Spinal cord (tissue), 10 donors: ENCODE results near the gene ASB4. TPM values are rescaled to one million over a fixed set of nuclear protein-coding genes. Genes with fewer than 3 reads are reported as not detected.

Experiments used
- DNase-seq, 6 donors: peaks; one replicate each; pipeline versions ENCODE4 v3.0.0 to v3.0.0-alpha.2; 2013 to 2015; ENCODE audit warnings: low spot score in 6 of 6, low read depth in 4 of 6
- H3K27ac ChIP-seq: one replicate; pipeline ENCODE4 v1.5.1; 2013; ENCODE audit warnings: low read depth, low read length, control low read depth
- H3K27me3 ChIP-seq: one replicate; pipeline ENCODE4 v1.6.1; 2013; ENCODE audit warnings: low read length; ENCODE audit not compliant: control insufficient read depth, insufficient read depth
- H3K36me3 ChIP-seq: one replicate; pipeline ENCODE4 v1.6.1; 2013; ENCODE audit warnings: low read length; ENCODE audit not compliant: control insufficient read depth, insufficient read depth
- H3K4me1 ChIP-seq: one replicate; pipeline ENCODE4 v1.6.1; 2013; ENCODE audit warnings: low read length; ENCODE audit not compliant: control insufficient read depth, insufficient read depth
- H3K4me3 ChIP-seq: one replicate; pipeline ENCODE4 v1.5.1; 2013; ENCODE audit warnings: low read depth, low read length, control low read depth
- H3K9me3 ChIP-seq: one replicate; pipeline ENCODE4 v1.6.1; 2013; ENCODE audit warnings: low read length; ENCODE audit not compliant: control insufficient read depth, insufficient read depth
- WGBS: methylation state at CpG from one replicate; pipeline ENCODE4 v1.1.5; 2013; ENCODE audit warnings: missing lambda C conversion rate; ENCODE audit not compliant: insufficient coverage; 5-methylcytosine and 5-hydroxymethylcytosine counted together
- polyA plus RNA-seq, 2 donors: library from polyadenylated mRNA; unstranded; fragments of 120-200 nt; gene quantifications; one replicate each; pipeline ENCODE4 v1.2.1, GENCODE V29; 2013; ENCODE audit not compliant: insufficient read length in 2 of 2
- total RNA-seq, 2 donors: library from RNA; depleted of rRNA in 1 of 2; stranded (reverse); fragments of 120-200 nt in 1 of 2; fragments of >200 nt in 1 of 2; gene quantifications; one replicate each; pipeline versions ENCODE4 v1.2.3 to v1.2.4, GENCODE V29; 2013 to 2014
- donor health status: healthy.

The ASB4 gene
- total and polyA plus RNA-seq, 4 donors: 0.20 to 0.72 (median 0.49) TPM

GRCh38 chr7:95577137-95577536, 91.4 kb downstream of the ASB4 start:
- no peaks in the 10 kb centered on the region for H3K27me3 ChIP-seq
- H3K27ac ChIP-seq: no peak overlapping the region
- H3K4me1 ChIP-seq: no peaks in the 10 kb centered on the region
- no peaks in the 10 kb centered on the region for H3K9me3 ChIP-seq
- DNase-seq: no peak
- no peaks in the 10 kb centered on the region for H3K36me3 ChIP-seq
- 62% methylated on average over 3 of the region's 5 CpGs for WGBS
- no peak overlapping the region for H3K4me3 ChIP-seq

GRCh38 chr7:95578299-95578855, 92.6 kb downstream of the ASB4 start:
- no peaks in the 10 kb centered on the region for H3K36me3 ChIP-seq
- H3K27me3 ChIP-seq: no peaks in the 10 kb centered on the region
- no peak overlapping the region for H3K4me3 ChIP-seq
- no peaks in the 10 kb centered on the region for H3K9me3 ChIP-seq
- no peak overlapping the region for H3K27ac ChIP-seq
- 86% methylated on average over 1 of the region's 3 CpGs for WGBS
- DNase-seq: no peak
- H3K4me1 ChIP-seq: no peaks in the 10 kb centered on the region

- WGBS: no CpG with 5 or more reads among the region's 7 CpGs
- no peaks in the 10 kb centered on the region for H3K36me3 ChIP-seq
- no peak overlapping the region for H3K27ac ChIP-seq
- no peaks in the 10 kb centered on the region for H3K27me3 ChIP-seq
- H3K9me3 ChIP-seq: no peaks in the 10 kb centered on the region
- no peaks in the 10 kb centered on the region for H3K4me1 ChIP-seq
- no peak for DNase-seq
- no peak overlapping the region for H3K4me3 ChIP-seq
Measured at GRCh38 chr7:95579318-95579717, 93.6 kb downstream of the ASB4 start.

- WGBS: no CpG with 5 or more reads among the region's 3 CpGs
- DNase-seq: no peak
- no peak overlapping the region for H3K27ac ChIP-seq
Measured at GRCh38 chr7:95581467-95581866, 95.7 kb downstream of the ASB4 start.

GRCh38 chr7:95582578-95583293, 97.0 kb downstream of the ASB4 start:
- H3K4me3 ChIP-seq: no peak overlapping the region
- H3K4me1 ChIP-seq: no peaks in the 10 kb centered on the region
- 100% methylated on average over 3 of the region's 4 CpGs for WGBS
- H3K27me3 ChIP-seq: no peaks in the 10 kb centered on the region
- no peaks in the 10 kb centered on the region for H3K9me3 ChIP-seq
- no peak for DNase-seq
- no peak overlapping the region for H3K27ac ChIP-seq
- H3K36me3 ChIP-seq: no peaks in the 10 kb centered on the region

More at GRCh38 chr7:95581467-95581866, 95.7 kb downstream of the ASB4 start:
- Histone ChIP-seq H3K4me1 (no peaks in the 10 kb centered on the region), H3K27me3 (no peaks in the 10 kb centered on the region), H3K9me3 (no peaks in the 10 kb centered on the region), H3K36me3 (no peaks in the 10 kb centered on the region), H3K4me3 (no peak overlapping the region)

- H3K4me1 ChIP-seq: no peaks in the 10 kb centered on the region
- 30% methylated on average over 1 of the region's 3 CpGs for WGBS
- no peak overlapping the region for H3K27ac ChIP-seq
- no peaks in the 10 kb centered on the region for H3K9me3 ChIP-seq
- H3K27me3 ChIP-seq: no peaks in the 10 kb centered on the region
- no peak for DNase-seq
- no peak overlapping the region for H3K4me3 ChIP-seq
- no peaks in the 10 kb centered on the region for H3K36me3 ChIP-seq
Measured at GRCh38 chr7:95583834-95584621, 98.3 kb downstream of the ASB4 start.

GRCh38 chr7:95584769-95585425, 99.2 kb downstream of the ASB4 start:
- DNase-seq: no peak
- H3K27ac ChIP-seq: no peak overlapping the region
- no peaks in the 10 kb centered on the region for H3K4me1 ChIP-seq
- no peaks in the 10 kb centered on the region for H3K27me3 ChIP-seq
- WGBS: no CpG with 5 or more reads among the region's 1 CpG
- H3K4me3 ChIP-seq: no peak overlapping the region
- no peaks in the 10 kb centered on the region for H3K9me3 ChIP-seq
- H3K36me3 ChIP-seq: no peaks in the 10 kb centered on the region

GRCh38 chr7:95585426-95585789, 99.7 kb downstream of the ASB4 start:
- no peaks in the 10 kb centered on the region for H3K9me3 ChIP-seq
- no peak overlapping the region for H3K4me3 ChIP-seq
- DNase-seq: no peak
- H3K27me3 ChIP-seq: no peaks in the 10 kb centered on the region
- no peak overlapping the region for H3K27ac ChIP-seq
- no peaks in the 10 kb centered on the region for H3K36me3 ChIP-seq
- WGBS: 90% methylated on average over 2 of the region's 3 CpGs
- no peaks in the 10 kb centered on the region for H3K4me1 ChIP-seq

GRCh38 chr7:95586951-95587301, 101.2 kb downstream of the ASB4 start:
- Histone ChIP-seq H3K4me3 (no peak overlapping the region), H3K36me3 (no peaks in the 10 kb centered on the region), H3K9me3 (no peaks in the 10 kb centered on the region), H3K4me1 (no peaks in the 10 kb centered on the region), H3K27ac (no peak overlapping the region), H3K27me3 (no peaks in the 10 kb centered on the region)
- DNase-seq: no peak
- no CpG with 5 or more reads among the region's 3 CpGs for WGBS
